HFF-Myc (cell line): Measurements from ENCODE around the gene FAM117B.

Experiments
- DNase-seq: peaks from one replicate; pipeline ENCODE4 v3.0.0-alpha.2; 2011; ENCODE audit warnings: low read depth; ENCODE audit errors: extremely low read depth
- H3K4me3 ChIP-seq: replicated peaks from 2 replicates; pipeline ENCODE4 v1.5.1; 2011; ENCODE audit warnings: low read depth, mild to moderate bottlenecking, control low read depth, low read length
- CTCF ChIP-seq: IDR thresholded peaks from 2 replicates; pipeline ENCODE4 v1.5.1; 2012; ENCODE audit warnings: mild to moderate bottlenecking, low read depth, low read length, control low read depth; ENCODE audit errors: missing control alignments

The FAM117B gene

DNA sequence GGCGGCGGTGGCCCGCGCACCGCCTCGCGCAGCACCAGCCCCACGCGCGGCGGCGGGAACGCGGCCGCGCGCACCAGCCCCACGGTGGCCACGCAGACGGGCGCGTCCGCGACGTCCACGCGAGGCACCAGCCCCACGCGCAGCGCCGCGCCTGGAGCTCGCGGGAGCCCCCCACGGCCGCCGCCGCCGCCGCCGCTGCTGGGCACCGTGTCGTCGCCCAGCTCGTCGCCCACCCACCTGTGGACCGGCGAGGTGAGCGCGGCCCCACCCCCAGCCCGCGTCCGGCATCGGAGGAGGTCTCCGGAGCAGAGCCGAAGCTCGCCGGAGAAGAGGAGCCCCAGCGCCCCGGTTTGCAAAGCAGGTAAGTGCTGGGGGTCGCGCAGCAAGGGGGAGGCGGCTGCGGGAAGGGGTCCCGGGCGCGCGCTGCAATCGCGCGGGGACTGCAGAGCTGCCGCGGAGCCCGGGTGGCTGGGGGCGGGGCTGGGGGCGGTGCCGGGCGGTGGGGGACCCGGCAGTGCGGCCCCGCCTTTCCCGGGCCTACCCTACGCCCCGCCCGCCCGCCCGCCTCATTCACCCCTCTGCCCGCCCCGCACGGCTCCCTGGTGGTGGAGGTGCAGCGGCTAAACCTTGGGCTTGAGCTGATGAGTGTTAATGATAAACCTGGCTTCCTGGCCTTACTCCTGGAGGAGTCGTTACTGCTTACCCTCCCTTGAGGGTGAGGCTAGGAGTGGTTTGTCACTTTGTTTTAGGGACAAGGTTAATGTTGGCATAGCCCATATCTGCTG lies 851 bp downstream of the FAM117B start:
- DNase-seq, result no peak
- TF ChIP-seq CTCF, result no peak

GRCh38 chr2:202636213-202636513 lies 1.4 kb downstream of the FAM117B start:
- no peak for DNase-seq
- no peak for TF ChIP-seq CTCF
- H3K4me3 ChIP-seq, result peak overlapping the region; percentile 78

More for the DNA sequence above, 851 bp downstream of the FAM117B start:
- peak overlapping the region; percentile 78 for H3K4me3 ChIP-seq

GRCh38 chr2:202638721-202639120 lies 4.0 kb downstream of the FAM117B start:
- TF ChIP-seq CTCF, result no peak
- DNase-seq, result no peak
- H3K4me3 ChIP-seq, result no peak overlapping the region

- no peak for DNase-seq
- no peak overlapping the region for H3K4me3 ChIP-seq
- no peak for TF ChIP-seq CTCF
Measured at GRCh38 chr2:202639231-202639630, 4.5 kb downstream of the FAM117B start.

GRCh38 chr2:202642567-202642966 lies 7.8 kb downstream of the FAM117B start:
- TF ChIP-seq CTCF, result no peak
- no peak for DNase-seq
- H3K4me3 ChIP-seq, result no peak overlapping the region

DNA sequence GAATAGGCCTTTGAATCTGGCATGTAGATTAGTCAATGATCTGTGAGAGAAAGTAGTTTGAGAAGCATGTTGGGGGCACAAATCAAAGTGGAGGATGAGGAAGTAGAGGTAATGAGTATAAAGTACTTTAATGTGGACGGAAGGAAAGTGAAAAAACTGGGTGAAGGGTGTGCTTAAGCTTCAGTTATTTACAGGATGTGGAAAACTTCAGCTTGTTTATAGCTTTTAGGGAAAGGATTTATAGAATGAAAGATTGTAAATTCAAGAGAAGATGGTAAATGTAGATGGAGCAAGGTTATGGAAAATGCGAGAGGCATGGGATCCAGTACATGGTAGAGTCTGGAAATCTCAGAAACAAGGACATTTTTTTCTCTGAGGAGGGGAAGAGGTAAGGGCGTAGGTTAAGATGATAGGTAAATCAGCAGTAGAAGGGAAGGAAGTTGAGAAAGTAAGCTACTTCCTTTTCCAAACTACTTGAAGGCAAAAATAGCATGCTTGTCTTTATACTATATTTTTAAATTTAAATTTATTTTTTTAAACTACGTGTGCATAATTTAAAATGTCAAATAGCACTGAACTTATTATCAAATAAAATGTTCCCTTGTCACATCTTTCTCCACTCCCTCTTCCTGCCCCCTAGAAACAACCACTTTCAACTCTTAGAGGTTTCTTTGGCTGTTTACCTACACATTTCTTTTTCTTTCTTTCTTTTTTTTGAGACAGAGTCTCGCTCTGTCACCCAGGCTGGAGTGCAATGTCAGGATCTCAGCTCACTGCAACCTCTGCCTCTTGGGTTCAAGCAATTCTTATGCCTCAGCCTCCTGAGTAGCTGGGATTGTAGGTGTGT lies 8.5 kb downstream of the FAM117B start:
- H3K4me3 ChIP-seq, result no peak overlapping the region
- no peak for DNase-seq

More for the DNA sequence above, 8.5 kb downstream of the FAM117B start:
- no peak for TF ChIP-seq CTCF
